Measurements from ENCODE around the gene OMD.

GRCh38 chr9:92439921-92440750 lies 15.9 kb upstream of the OMD start:
- TF ChIP-seq POLR2A (IDR thresholded peaks at IDR 0.05) (no peak), CTCF (IDR thresholded peaks at IDR 0.05) (no peak)

Data from Peyer's patch (tissue), 4 donors.